Right lobe of liver (tissue), 4 donors: Measurements from ENCODE around the gene TCN2.

Experiments used
- POLR2A ChIP-seq: fragments of 450-650 bp; IDR thresholded peaks from one replicate; pipeline ENCODE4 v1.6.1; 2017; ENCODE audit warnings: antibody characterized with exemption, mild to moderate bottlenecking
- TF ChIP-seq, protein P1 (sequence below), 4 donors: fragments of 200-600 bp in 3 of 4; fragments of 450-650 bp in 1 of 4; IDR thresholded peaks; one replicate each; pipeline versions ENCODE4 v1.5.1 to v1.8.0; 2016 to 2022; ENCODE audit warnings: antibody characterized with exemption in 4 of 4, mild to moderate bottlenecking in 2 of 4
- donor health status: DM: no; HTN: no; CAD: no.
- donor health status: DM: no; HTN: no; CAD: no.
- donor health status: DM: no; HTN: yes; CAD: no.

DNA sequence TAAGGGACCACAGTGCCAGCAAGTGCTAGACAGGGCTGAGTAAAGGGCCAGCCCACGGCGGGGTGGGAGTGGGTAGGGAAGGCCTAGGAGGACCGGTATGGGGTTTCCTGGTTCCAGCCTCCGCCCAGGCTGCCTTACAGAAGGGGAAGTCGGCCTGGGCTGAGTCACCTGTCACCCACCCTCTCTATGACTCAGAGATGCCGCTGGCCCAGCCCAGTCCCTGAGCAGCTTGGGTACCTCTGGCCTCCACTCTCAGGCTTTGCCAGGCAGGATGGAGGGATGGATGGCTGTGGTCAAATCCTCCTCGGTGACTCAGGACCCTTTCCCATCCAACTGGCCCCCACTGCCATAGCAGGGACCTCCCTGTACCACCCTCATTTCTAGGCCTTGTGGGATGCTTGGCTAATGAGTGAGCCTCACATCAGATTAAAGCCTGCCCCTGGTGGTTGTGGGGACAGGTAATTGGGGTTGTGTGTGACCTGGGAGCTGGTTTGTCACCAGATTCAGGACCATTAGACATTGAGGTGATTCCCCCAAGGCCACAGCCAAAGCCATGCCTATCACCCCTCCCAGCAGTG, 42.5 kb downstream of the TCN2 start:
- TF ChIP-seq, protein P1, sequence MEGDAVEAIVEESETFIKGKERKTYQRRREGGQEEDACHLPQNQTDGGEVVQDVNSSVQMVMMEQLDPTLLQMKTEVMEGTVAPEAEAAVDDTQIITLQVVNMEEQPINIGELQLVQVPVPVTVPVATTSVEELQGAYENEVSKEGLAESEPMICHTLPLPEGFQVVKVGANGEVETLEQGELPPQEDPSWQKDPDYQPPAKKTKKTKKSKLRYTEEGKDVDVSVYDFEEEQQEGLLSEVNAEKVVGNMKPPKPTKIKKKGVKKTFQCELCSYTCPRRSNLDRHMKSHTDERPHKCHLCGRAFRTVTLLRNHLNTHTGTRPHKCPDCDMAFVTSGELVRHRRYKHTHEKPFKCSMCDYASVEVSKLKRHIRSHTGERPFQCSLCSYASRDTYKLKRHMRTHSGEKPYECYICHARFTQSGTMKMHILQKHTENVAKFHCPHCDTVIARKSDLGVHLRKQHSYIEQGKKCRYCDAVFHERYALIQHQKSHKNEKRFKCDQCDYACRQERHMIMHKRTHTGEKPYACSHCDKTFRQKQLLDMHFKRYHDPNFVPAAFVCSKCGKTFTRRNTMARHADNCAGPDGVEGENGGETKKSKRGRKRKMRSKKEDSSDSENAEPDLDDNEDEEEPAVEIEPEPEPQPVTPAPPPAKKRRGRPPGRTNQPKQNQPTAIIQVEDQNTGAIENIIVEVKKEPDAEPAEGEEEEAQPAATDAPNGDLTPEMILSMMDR (IDR thresholded peaks at IDR 0.05): no peak
- no peak for TF ChIP-seq POLR2A
